GM12878 (cell line): ENCODE results near the gene ANKRD44. TPM values are rescaled to one million over a fixed set of nuclear protein-coding genes. Genes with fewer than 3 reads are reported as not detected.

Source experiments
- CREB1 ChIP-seq: IDR thresholded peaks from 2 replicates; pipeline ENCODE4 v1.6.1; 2012; ENCODE audit warnings: low read depth, mild to moderate bottlenecking, inconsistent platforms
- DPF2 ChIP-seq: fragments of 450-650 bp; IDR thresholded peaks from 2 replicates; pipeline ENCODE4 v1.6.1; 2017; ENCODE audit warnings: mild to moderate bottlenecking
- ETV6 ChIP-seq, 2 experiments: fragments of 450-650 bp in 1 of 2; IDR thresholded peaks in 1 of 2; conservative IDR thresholded peaks in 1 of 2; 2 replicates each; pipeline ENCODE4 v1.6.1; 2014; ENCODE audit warnings: antibody characterized with exemption in 1 of 2, borderline replicate concordance in 1 of 2, low read depth in 1 of 2, mild to moderate bottlenecking in 1 of 2, moderate library complexity in 1 of 2
- HDAC6 ChIP-seq: fragments of 200-600 bp; sonication (generic); IDR thresholded peaks from one replicate; pipeline ENCODE4 v1.8.0; 2017; ENCODE audit warnings: antibody characterized with exemption; ENCODE audit not compliant: unreplicated experiment
- TCF12 ChIP-seq: IDR thresholded peaks from 2 replicates; pipeline ENCODE4 v1.6.1; 2011; ENCODE audit warnings: low read depth, mild to moderate bottlenecking, low read length
- ZNF592 ChIP-seq: fragments of 450-650 bp; IDR thresholded peaks from 2 replicates; pipeline ENCODE4 v1.6.1; 2017; ENCODE audit warnings: mild to moderate bottlenecking, moderate library complexity
- polyA plus RNA-seq, 11 experiments: library from polyadenylated mRNA; depleted of rRNA in 4 of 11; unstranded in 6 of 11; stranded (reverse) in 5 of 11; fragments of >200 nt; fragmentation: Nextera tagmentation in 4 of 11; fragmentation: Illumina TruSeq in 1 of 11; extraction: Ambion mirVana in 4 of 11; extraction: Trizol in 1 of 11; gene quantifications; 1 replicate in 1 of 11; 2 replicates in 10 of 11; pipeline versions ENCODE4 v1.2.1 to v1.2.3, GENCODE V29; 2011 to 2016; ENCODE audit warnings: inconsistent platforms in 2 of 11, missing spikeins in 2 of 11, low read depth in 1 of 11
- total RNA-seq, 4 experiments: library from RNA; depleted of rRNA in 3 of 4; stranded (reverse); fragments of >200 nt in 3 of 4; fragmentation: Illumina TruSeq in 1 of 4; extraction: Trizol in 1 of 4; gene quantifications; 2 replicates each; pipeline versions ENCODE4 v1.2.1 to v1.2.3, GENCODE V29; 2013 to 2021
- TF ChIP-seq, protein P1 (sequence below): fragments of 450-650 bp; conservative IDR thresholded peaks from 2 replicates; pipeline ENCODE4 v1.6.1; 2017; ENCODE audit warnings: mild to moderate bottlenecking, moderate library complexity
- TF ChIP-seq, protein P2 (sequence below): fragments of 450-650 bp; IDR thresholded peaks from 2 replicates; pipeline ENCODE4 v1.6.1; 2017; ENCODE audit warnings: mild to moderate bottlenecking
- TF ChIP-seq, protein P3 (sequence below): IDR thresholded peaks from 2 replicates; pipeline ENCODE4 v1.6.1; 2012; ENCODE audit warnings: low read depth, low read length, improper control_type of control experiment

The ANKRD44 gene
- total and polyA plus RNA-seq, 10 of the 15 experiments (the other 5 are each of a cell fraction or from before 2014, with no cell fraction given), result 19.1 to 99.1 (median 59.6) TPM

GRCh38 chr2:197286805-197287595, 23.6 kb downstream of the ANKRD44 start (continued):
- TF ChIP-seq, protein P1, sequence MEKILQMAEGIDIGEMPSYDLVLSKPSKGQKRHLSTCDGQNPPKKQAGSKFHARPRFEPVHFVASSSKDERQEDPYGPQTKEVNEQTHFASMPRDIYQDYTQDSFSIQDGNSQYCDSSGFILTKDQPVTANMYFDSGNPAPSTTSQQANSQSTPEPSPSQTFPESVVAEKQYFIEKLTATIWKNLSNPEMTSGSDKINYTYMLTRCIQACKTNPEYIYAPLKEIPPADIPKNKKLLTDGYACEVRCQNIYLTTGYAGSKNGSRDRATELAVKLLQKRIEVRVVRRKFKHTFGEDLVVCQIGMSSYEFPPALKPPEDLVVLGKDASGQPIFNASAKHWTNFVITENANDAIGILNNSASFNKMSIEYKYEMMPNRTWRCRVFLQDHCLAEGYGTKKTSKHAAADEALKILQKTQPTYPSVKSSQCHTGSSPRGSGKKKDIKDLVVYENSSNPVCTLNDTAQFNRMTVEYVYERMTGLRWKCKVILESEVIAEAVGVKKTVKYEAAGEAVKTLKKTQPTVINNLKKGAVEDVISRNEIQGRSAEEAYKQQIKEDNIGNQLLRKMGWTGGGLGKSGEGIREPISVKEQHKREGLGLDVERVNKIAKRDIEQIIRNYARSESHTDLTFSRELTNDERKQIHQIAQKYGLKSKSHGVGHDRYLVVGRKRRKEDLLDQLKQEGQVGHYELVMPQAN, result no peak
- TF ChIP-seq DPF2 (no peak), TCF12 (no peak), HDAC6 (no peak), CREB1 (peak; percentile 93), ETV6 (conservative IDR thresholded peaks at IDR 0.05 in 1 of 2, IDR thresholded peaks at IDR 0.05 in 1 of 2; ENCODE audit: borderline replicate concordance in 1 of 2, low read depth in 1 of 2) (no peak), ZNF592 (no peak)
- TF ChIP-seq, protein P2, sequence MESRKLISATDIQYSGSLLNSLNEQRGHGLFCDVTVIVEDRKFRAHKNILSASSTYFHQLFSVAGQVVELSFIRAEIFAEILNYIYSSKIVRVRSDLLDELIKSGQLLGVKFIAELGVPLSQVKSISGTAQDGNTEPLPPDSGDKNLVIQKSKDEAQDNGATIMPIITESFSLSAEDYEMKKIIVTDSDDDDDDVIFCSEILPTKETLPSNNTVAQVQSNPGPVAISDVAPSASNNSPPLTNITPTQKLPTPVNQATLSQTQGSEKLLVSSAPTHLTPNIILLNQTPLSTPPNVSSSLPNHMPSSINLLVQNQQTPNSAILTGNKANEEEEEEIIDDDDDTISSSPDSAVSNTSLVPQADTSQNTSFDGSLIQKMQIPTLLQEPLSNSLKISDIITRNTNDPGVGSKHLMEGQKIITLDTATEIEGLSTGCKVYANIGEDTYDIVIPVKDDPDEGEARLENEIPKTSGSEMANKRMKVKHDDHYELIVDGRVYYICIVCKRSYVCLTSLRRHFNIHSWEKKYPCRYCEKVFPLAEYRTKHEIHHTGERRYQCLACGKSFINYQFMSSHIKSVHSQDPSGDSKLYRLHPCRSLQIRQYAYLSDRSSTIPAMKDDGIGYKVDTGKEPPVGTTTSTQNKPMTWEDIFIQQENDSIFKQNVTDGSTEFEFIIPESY, result no peak
- TF ChIP-seq, protein P3, sequence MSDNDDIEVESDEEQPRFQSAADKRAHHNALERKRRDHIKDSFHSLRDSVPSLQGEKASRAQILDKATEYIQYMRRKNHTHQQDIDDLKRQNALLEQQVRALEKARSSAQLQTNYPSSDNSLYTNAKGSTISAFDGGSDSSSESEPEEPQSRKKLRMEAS, result no peak
- TF ChIP-seq, all 136 proteins: peak for 10
